Measurements from ENCODE around the gene ABLIM3. TPM values are rescaled to one million over a fixed set of nuclear protein-coding genes. Genes with fewer than 3 reads are reported as not detected.

Gene ABLIM3
- total and polyA plus RNA-seq, 10 of the 15 experiments (the other 5 are each of a cell fraction or from before 2014, with no cell fraction given), result 0.03 TPM; not detected in 9

GRCh38 chr5:149212198-149212951, 71.1 kb downstream of the ABLIM3 start:
- BruUV-seq (replicated peaks), result no TSS peak
- Histone ChIP-seq H3K4me3 (no peak overlapping the region), H4K20me1 (ENCODE audit: control insufficient read depth, insufficient read depth) (no peaks in the 10 kb centered on the region), H3K36me3 (ENCODE audit: control insufficient read depth in 2 of 2, insufficient read depth in 2 of 2, low read length in 1 of 2) (no peaks in the 10 kb centered on the region), H3K9ac (ENCODE audit: control insufficient read depth, insufficient read depth, low read length) (no peak overlapping the region), H2AFZ (ENCODE audit: control insufficient read depth, low read depth, low read length) (no peak overlapping the region), H3K4me2 (ENCODE audit: control insufficient read depth, insufficient read depth) (no peak overlapping the region), H3K9me3 (replicated peaks; ENCODE audit: control insufficient read depth, insufficient read depth, low read length) (no peaks in the 10 kb centered on the region), H3K27me3 (replicated peaks in 1 of 2; ENCODE audit: control insufficient read depth in 2 of 2, insufficient read depth in 2 of 2, low read length in 1 of 2) (0 out of 4 replicates have a peak, but pooled peaks cover 0 to 2% of the 10 kb centered on the region in 2 experiments), H3K4me1 (ENCODE audit: control insufficient read depth, insufficient read depth, low read length) (no peaks in the 10 kb centered on the region), H3K27ac (ENCODE audit: control insufficient read depth, insufficient read depth) (no peak overlapping the region), H3K79me2 (ENCODE audit: control insufficient read depth, insufficient read depth, low read length) (no peaks in the 10 kb centered on the region)
- FAIRE-seq (no peak), ATAC-seq (no peak), DNase-seq (ENCODE audit: low read depth, low spot score) (no peak)
- POLR2A ChIA-PET, result no interaction called here
- in situ Hi-C loops (cut with MboI), result no loop called here
- CTCF ChIA-PET, result no interaction called here
- SMC1A ChIA-PET (ENCODE audit: uncharacterized antibody, unreplicated experiment), result no interaction called here
- 14% methylated on average over 7 of the region's 7 CpGs for WGBS (ENCODE audit: insufficient coverage, insufficient replicate concordance, low lambda C conversion rate, missing lambda C conversion rate)
- intact Hi-C loops (cut with micrococcal nuclease; ENCODE audit: unreplicated experiment), result no loop called here
- RAD21 ChIA-PET (ENCODE audit: unreplicated experiment), result no interaction called here
- TF ChIP-seq MLLT1 (IDR thresholded peaks at IDR 0.05) (no peak), E4F1 (IDR thresholded peaks at IDR 0.05; ENCODE audit: borderline replicate concordance, partially characterized antibody) (no peak), CREM (IDR thresholded peaks at IDR 0.05; ENCODE audit: low read depth) (no peak), CEBPB (IDR thresholded peaks at IDR 0.05; ENCODE audit: borderline replicate concordance in 1 of 2, low read depth in 2 of 2, low read length in 2 of 2) (no peak), ZZZ3 (IDR thresholded peaks at IDR 0.05; ENCODE audit: control insufficient read depth, insufficient read length, low read depth) (no peak), ZBTB33 (IDR thresholded peaks at IDR 0.05) (no peak), MEF2A (IDR thresholded peaks at IDR 0.05; ENCODE audit: insufficient read depth, low read depth, low read length) (no peak), MXI1 (IDR thresholded peaks at IDR 0.05; ENCODE audit: low read depth, low read length) (no peak), CBX5 (IDR thresholded peaks at IDR 0.05; ENCODE audit: low read depth) (no peak), PRDM15 (CRISPR knock-in tag; IDR thresholded peaks at IDR 0.05) (no peak), MAX (IDR thresholded peaks at IDR 0.05; ENCODE audit: low read depth, low read length) (no peak), HDAC6 (IDR thresholded peaks at IDR 0.05; ENCODE audit: unreplicated experiment) (no peak), HDAC2 (IDR thresholded peaks at IDR 0.05) (no peak), JUNB (IDR thresholded peaks at IDR 0.05) (no peak)
